ENCODE measurements around the gene SMG7. TPM values are rescaled to one million over a fixed set of nuclear protein-coding genes. Genes with fewer than 3 reads are reported as not detected.
A peak's percentile ranks its signal among the peaks of the same experiment; 100 is the strongest.

SMG7 gene
- total RNA-seq, 1 experiment from 2014 or later = 54.1 TPM

DNA sequence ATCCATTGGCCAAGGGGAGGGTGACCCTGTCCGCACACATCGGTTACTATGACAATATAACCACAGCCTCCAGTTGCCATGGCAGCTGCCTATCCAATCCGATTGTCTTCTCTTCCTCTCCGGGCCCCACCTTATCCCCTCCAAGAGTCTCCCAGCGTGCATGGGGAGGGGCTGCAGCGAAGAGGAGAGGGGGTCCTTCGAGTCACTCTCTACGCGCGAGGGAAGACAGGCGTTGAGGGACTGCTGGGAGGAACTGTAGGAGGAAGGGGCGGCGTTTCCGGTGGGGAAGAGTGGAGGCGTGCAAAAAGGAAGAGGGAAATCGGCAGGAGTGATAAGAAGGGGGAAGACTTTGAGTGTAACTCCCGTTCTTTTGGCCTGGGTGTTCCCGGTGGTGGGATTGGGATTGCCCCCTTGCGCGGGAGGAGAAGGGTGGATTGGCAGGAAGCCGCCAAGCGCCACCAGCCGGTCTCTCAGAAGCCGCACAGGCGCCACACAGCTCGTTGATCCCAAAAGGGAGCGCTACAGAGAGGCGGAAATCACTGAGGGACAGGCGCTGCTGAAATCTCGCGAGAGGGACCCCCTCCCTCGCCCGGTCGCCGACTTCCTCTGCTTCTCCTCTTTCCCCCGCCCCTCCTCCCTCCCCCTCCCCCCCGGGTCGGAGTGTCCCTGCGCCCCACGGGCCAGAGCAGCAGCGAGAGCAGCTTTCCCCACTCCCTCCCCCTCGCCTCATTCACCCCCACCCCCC lies 384 bp upstream of the SMG7 start (continued):
- TF ChIP-seq, protein P1, sequence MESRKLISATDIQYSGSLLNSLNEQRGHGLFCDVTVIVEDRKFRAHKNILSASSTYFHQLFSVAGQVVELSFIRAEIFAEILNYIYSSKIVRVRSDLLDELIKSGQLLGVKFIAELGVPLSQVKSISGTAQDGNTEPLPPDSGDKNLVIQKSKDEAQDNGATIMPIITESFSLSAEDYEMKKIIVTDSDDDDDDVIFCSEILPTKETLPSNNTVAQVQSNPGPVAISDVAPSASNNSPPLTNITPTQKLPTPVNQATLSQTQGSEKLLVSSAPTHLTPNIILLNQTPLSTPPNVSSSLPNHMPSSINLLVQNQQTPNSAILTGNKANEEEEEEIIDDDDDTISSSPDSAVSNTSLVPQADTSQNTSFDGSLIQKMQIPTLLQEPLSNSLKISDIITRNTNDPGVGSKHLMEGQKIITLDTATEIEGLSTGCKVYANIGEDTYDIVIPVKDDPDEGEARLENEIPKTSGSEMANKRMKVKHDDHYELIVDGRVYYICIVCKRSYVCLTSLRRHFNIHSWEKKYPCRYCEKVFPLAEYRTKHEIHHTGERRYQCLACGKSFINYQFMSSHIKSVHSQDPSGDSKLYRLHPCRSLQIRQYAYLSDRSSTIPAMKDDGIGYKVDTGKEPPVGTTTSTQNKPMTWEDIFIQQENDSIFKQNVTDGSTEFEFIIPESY (IDR thresholded peaks at IDR 0.05; ENCODE audit: extremely low read depth, insufficient replicate concordance, low read length) = peak; percentile 91
- TF ChIP-seq CEBPB (IDR thresholded peaks at IDR 0.05; ENCODE audit: low read depth) = no peak
- TF ChIP-seq SP1 (IDR thresholded peaks at IDR 0.05; ENCODE audit: low read depth) = peak; percentile 85

DNA sequence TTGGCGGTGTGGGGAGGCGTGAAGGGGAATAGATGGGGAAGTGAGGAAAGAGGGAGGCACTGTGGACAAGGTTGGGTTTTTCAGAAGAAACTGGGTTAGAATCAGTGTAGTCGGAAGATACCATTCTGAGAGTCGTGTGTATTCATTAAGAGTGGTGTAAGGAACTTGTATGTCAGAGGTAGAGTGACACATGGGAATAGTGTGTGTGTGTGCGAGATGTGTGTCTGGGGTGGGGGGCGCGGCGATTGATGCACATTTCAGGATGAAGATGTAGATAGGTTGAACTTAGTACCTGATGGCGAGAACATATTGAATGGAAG lies 878 bp downstream of the SMG7 start:
- Histone ChIP-seq H3K9me2 (ENCODE audit: insufficient read depth) (no peaks in the 10 kb centered on the region), H3K4me2 (ENCODE audit: low read length) (peak overlapping the region; percentile 84), H4K20me1 (ENCODE audit: insufficient read depth) (0 out of 2 replicates have a peak, but pooled peaks cover 4% of the 10 kb centered on the region), H3K4me3 (replicated peaks in 1 of 2; ENCODE audit: low read depth in 1 of 2, low read length in 2 of 2) (peak overlapping the region; percentile 91 to 95), H3K79me2 (ENCODE audit: insufficient read depth, low read length) (peaks cover 59% of the 10 kb centered on the region), H3K4me1 (ENCODE audit: control insufficient read depth in 1 of 2, insufficient read depth in 2 of 2, low read length in 2 of 2) (peaks cover 5 to 29% of the 10 kb centered on the region in 2 experiments; a peak in 3 of 4 replicates), H3K9me3 (ENCODE audit: control insufficient read depth in 1 of 2, insufficient read depth in 1 of 2, low read depth in 1 of 2, low read length in 2 of 2) (no peaks in the 10 kb centered on the region), H3K27ac (ENCODE audit: low read depth, low read length) (peak overlapping the region; percentile 87), H2AFZ (ENCODE audit: low read depth, low read length, poor library complexity, severe bottlenecking) (no peak overlapping the region), H3K9ac (ENCODE audit: low read length) (peak overlapping the region; percentile 97), H3K27me3 (ENCODE audit: insufficient read depth, low read length) (no peaks in the 10 kb centered on the region), H3K36me3 (ENCODE audit: control insufficient read depth in 1 of 2, insufficient read depth in 2 of 2, low read length in 2 of 2) (no peaks in the 10 kb centered on the region; a peak in 1 of 4 replicates)
- ATAC-seq = no peak
- TF ChIP-seq ELF1 (IDR thresholded peaks at IDR 0.05; ENCODE audit: borderline replicate concordance, low read depth) (no peak), TCF7L2 (IDR thresholded peaks at IDR 0.05; ENCODE audit: borderline replicate concordance, extremely low read depth, insufficient read depth, insufficient read length) (no peak)
- TF ChIP-seq, protein P1 (IDR thresholded peaks at IDR 0.05; ENCODE audit: extremely low read depth, insufficient replicate concordance, low read length) = no peak
- ChIA-PET RAD21 (ENCODE audit: low non-redundant PET in 1 of 2, low total read pairs in 2 of 2, uncharacterized antibody in 2 of 2, unreplicated experiment in 2 of 2) (no interaction called here), POLR2A (interaction anchor here (0.6 kb wide), 1 partner anchor 38 kb away, joined by 4 read pairs; no protein-coding TSS in a partner anchor), CTCF (no interaction called here)
- no peak for DNase-seq (ENCODE audit: low read depth, low spot score)
- BruUV-seq (replicated peaks) = no TSS peak
- intact Hi-C loops (cut with micrococcal nuclease) = loop anchor here (5.0 kb wide), 2 partner anchors 164 to 511 kb away; partner anchors contain the start of gene ARPC5
